ENCODE results near the gene MYO6.

MYO6 gene

DNA sequence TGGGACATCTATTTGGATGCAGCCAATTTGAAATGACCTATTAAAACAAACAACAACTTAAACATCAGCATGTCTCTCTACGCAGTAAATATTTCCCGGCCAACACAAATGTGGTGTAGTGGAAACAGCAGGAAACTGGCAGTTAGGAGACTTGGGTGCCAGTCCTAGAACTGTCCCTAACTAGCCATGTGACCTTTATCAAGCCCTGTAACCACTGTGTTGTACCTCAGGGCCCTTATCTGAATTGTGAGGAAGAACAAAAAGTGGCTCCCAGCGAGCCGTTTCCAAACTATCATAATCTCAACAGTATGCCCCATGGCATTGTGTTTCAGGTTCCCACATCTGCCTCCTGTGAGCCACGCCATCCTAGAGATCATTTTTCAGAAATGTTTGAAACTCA lies 198.9 kb downstream of the MYO6 start:
- no peak for DNase-seq (ENCODE audit: low read depth)

DNA sequence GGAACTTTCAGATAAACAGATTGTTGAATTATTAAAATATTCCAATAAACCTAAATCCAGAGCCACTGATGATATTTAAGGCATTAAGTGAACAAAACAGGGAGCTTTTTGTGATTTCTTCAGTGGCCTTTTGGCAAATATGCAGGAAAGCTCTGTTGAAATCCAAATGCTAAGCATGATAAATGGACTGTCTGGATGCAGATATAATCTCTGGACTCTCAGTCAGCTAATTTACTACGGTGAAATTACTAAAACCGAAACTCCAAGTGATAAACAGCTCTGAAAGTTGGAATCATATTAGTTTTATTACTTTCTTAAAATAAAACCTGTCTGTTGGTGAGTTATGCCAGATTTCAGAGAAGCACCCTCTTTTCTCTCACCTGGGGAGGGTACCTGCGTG lies 203.1 kb downstream of the MYO6 start:
- DNase-seq (ENCODE audit: low read depth) = no peak

GRCh38 chr6:75963569-75963968 lies 214.5 kb downstream of the MYO6 start:
- no peak for DNase-seq (ENCODE audit: low read depth)

DNA sequence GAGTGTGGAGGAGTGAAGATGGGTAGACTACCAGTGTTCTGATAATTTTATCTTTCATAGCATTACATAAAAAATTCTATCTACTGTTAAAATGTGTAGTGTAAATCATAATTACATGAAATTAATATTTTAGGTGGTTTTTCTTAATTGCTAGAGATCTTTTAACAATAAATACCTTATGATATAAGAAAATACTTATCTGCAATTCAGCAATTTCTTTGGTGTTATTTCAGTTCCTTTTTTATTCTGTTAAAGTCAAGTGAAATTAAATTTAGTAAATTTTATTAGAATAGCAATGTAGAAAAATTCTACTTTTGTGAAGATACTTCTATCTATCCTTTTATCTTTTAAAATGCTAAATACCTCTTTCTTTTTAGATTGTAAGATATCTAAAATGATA lies 219.1 kb downstream of the MYO6 start:
- DNase-seq (ENCODE audit: low read depth) = no peak
